Endodermal cell (in vitro differentiated cells): ENCODE measurements around the gene GABARAPL2. TPM values are rescaled to one million over a fixed set of nuclear protein-coding genes. Genes with fewer than 3 reads are reported as not detected.

Experiments
- DNase-seq: peaks from one replicate; pipeline ENCODE4 v3.0.0-alpha.2; 2017
- H3K27ac ChIP-seq: 2 replicates; pipeline ENCODE4 v1.5.1; 2013; ENCODE audit warnings: mild to moderate bottlenecking, low read depth, low read length, moderate library complexity
- H3K27me3 ChIP-seq: 2 replicates; pipeline ENCODE4 v1.6.1; 2013; ENCODE audit warnings: mild to moderate bottlenecking, low read length, moderate library complexity; ENCODE audit not compliant: insufficient read depth, control insufficient read depth, poor library complexity, severe bottlenecking
- H3K36me3 ChIP-seq: 2 replicates; pipeline ENCODE4 v1.7.0; 2013; ENCODE audit warnings: mild to moderate bottlenecking, low read length, moderate library complexity; ENCODE audit not compliant: control insufficient read depth, insufficient read depth
- H3K4me1 ChIP-seq: one replicate; pipeline ENCODE4 v1.7.0; 2013; ENCODE audit warnings: low read length; ENCODE audit not compliant: control insufficient read depth, insufficient read depth
- H3K4me3 ChIP-seq: 2 replicates; pipeline ENCODE4 v1.5.1; 2013; ENCODE audit warnings: mild to moderate bottlenecking, low read length, moderate library complexity
- H3K9ac ChIP-seq: 2 replicates; pipeline ENCODE4 v1.6.1; 2013; ENCODE audit warnings: mild to moderate bottlenecking, low read length, moderate library complexity; ENCODE audit not compliant: poor library complexity, severe bottlenecking; ENCODE audit errors: extremely low read depth
- H3K9me3 ChIP-seq: 2 replicates; pipeline ENCODE4 v1.6.1; 2013; ENCODE audit warnings: mild to moderate bottlenecking, low read length, moderate library complexity; ENCODE audit not compliant: control insufficient read depth
- H3K27ac Mint-ChIP-seq: 2 replicates; pipeline ENCODE4 v1.8.0; 2020; ENCODE audit warnings: mixed read lengths
- H3K27me3 Mint-ChIP-seq: 2 replicates; pipeline ENCODE4 v1.8.0; 2021; ENCODE audit warnings: mild to moderate bottlenecking, mixed read lengths; ENCODE audit not compliant: insufficient read depth
- H3K36me3 Mint-ChIP-seq: 2 replicates; pipeline ENCODE4 v1.8.0; 2020; ENCODE audit warnings: low read depth, mixed read lengths
- H3K4me1 Mint-ChIP-seq: 2 replicates; pipeline ENCODE4 v1.8.0; 2020; ENCODE audit warnings: mixed read lengths
- H3K4me3 Mint-ChIP-seq: 2 replicates; pipeline ENCODE4 v1.8.0; 2020; ENCODE audit warnings: mild to moderate bottlenecking, moderate library complexity, mixed read lengths
- H3K9me3 Mint-ChIP-seq: 2 replicates; pipeline ENCODE4 v1.8.0; 2020; ENCODE audit warnings: mild to moderate bottlenecking, mixed read lengths
- WGBS, 2 experiments: methylation state at CpG; one replicate each; pipeline versions ENCODE4 v1.1.5 to v1.1.7; 2013; ENCODE audit warnings: missing lambda C conversion rate in 2 of 2, mixed read lengths in 1 of 2; ENCODE audit not compliant: insufficient coverage in 1 of 2, insufficient read length in 1 of 2; 5-methylcytosine and 5-hydroxymethylcytosine counted together
- total RNA-seq, 2 donors: library from RNA; stranded (reverse); fragmentation: NEBNext Ultra II Directional in 1 of 2; extraction: Animal tissue kit (Norgen Biotek cat#: 25700) in 1 of 2; gene quantifications; 2 replicates in 1 of 2; 3 replicates in 1 of 2; pipeline ENCODE4 v1.2.1, GENCODE V29; 2021
- TF ChIP-seq, protein P1 (sequence below): fragments of 200-600 bp; sonication (generic); conservative IDR thresholded peaks from 2 replicates; pipeline ENCODE4 v1.5.0; 2021; ENCODE audit warnings: antibody characterized with exemption, mild to moderate bottlenecking

GABARAPL2 gene
- total RNA-seq, 2 donors from 2014 or later = 72.8 to 78.5 TPM

- no peaks in the 10 kb centered on the region for H3K9me3 ChIP-seq
- no peaks in the 10 kb centered on the region for H3K27me3 ChIP-seq
- no peak overlapping the region for H3K4me3 Mint-ChIP-seq
- no peaks in the 10 kb centered on the region for H3K9me3 Mint-ChIP-seq
- H3K27ac Mint-ChIP-seq = no peak overlapping the region
- peak overlapping the region; percentile 78 for H3K27ac ChIP-seq
- no peaks in the 10 kb centered on the region for H3K4me1 ChIP-seq
- H3K36me3 Mint-ChIP-seq = no peaks in the 10 kb centered on the region
- TF ChIP-seq, protein P1, sequence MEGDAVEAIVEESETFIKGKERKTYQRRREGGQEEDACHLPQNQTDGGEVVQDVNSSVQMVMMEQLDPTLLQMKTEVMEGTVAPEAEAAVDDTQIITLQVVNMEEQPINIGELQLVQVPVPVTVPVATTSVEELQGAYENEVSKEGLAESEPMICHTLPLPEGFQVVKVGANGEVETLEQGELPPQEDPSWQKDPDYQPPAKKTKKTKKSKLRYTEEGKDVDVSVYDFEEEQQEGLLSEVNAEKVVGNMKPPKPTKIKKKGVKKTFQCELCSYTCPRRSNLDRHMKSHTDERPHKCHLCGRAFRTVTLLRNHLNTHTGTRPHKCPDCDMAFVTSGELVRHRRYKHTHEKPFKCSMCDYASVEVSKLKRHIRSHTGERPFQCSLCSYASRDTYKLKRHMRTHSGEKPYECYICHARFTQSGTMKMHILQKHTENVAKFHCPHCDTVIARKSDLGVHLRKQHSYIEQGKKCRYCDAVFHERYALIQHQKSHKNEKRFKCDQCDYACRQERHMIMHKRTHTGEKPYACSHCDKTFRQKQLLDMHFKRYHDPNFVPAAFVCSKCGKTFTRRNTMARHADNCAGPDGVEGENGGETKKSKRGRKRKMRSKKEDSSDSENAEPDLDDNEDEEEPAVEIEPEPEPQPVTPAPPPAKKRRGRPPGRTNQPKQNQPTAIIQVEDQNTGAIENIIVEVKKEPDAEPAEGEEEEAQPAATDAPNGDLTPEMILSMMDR = no peak
- H3K4me3 ChIP-seq = no peak overlapping the region
- DNase-seq = peak; percentile 59
- no peaks in the 10 kb centered on the region for H3K27me3 Mint-ChIP-seq
- peaks cover 8% of the 10 kb centered on the region for H3K4me1 Mint-ChIP-seq
- H3K9ac ChIP-seq = no peak overlapping the region
- WGBS, 2 experiments = 77 to 81% methylated on average over 7 to 10 of the region's 10 CpGs
- no peaks in the 10 kb centered on the region for H3K36me3 ChIP-seq
Measured at GRCh38 chr16:75559564-75560372, 6.4 kb upstream of the GABARAPL2 start.

GRCh38 chr16:75565640-75566039 is 539 bp upstream of the GABARAPL2 start:
- Mint-ChIP-seq H3K9me3 (no peaks in the 10 kb centered on the region), H3K36me3 (peaks cover 25% of the 10 kb centered on the region), H3K4me3 (peak overlapping the region; percentile 86), H3K27me3 (no peaks in the 10 kb centered on the region), H3K4me1 (peaks cover 15% of the 10 kb centered on the region), H3K27ac (peak overlapping the region; percentile 96)
- no peaks in the 10 kb centered on the region for H3K27me3 ChIP-seq
- H3K4me3 ChIP-seq = peak overlapping the region; percentile 98
- H3K27ac ChIP-seq = no peak overlapping the region
- no peak for DNase-seq
- H3K4me1 ChIP-seq = peaks cover 4% of the 10 kb centered on the region
- H3K36me3 ChIP-seq = peaks cover 31% of the 10 kb centered on the region
- 24 to 25% methylated on average over 15 of the region's 15 CpGs for WGBS, 2 experiments
- peak overlapping the region; percentile 44 for H3K9ac ChIP-seq
- TF ChIP-seq, protein P1 = no peak
- no peaks in the 10 kb centered on the region for H3K9me3 ChIP-seq

DNA sequence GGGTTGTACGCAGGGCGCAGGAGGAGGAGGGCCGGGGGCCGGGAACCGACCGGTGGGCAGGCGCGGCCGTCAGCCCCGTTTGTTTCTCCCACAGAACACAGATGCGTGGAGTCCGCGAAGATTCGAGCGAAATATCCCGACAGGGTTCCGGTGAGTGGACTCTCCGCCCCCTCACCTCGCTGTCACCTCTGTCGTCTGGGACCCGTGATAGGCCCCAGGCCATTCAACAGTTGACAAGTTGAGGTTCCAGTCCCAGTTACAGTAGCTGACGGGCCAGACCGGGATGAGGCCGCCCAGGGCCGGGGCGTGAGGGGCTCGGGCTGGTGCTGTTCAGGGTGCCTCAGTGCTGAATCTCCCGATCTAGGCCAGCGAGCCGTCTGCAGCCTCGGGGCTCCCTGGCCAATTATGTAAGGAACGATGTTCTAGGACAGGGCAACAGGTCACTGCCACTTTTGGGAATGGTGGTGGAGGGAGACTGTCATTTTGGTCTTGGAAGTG is 628 bp downstream of the GABARAPL2 start:
- Mint-ChIP-seq H3K4me1 (peaks cover 15% of the 10 kb centered on the region), H3K9me3 (no peaks in the 10 kb centered on the region), H3K4me3 (peak overlapping the region; percentile 86), H3K27me3 (no peaks in the 10 kb centered on the region), H3K27ac (no peak overlapping the region), H3K36me3 (peaks cover 30% of the 10 kb centered on the region)
- H3K27ac ChIP-seq = no peak overlapping the region
- H3K4me3 ChIP-seq = peak overlapping the region; percentile 98
- peak; percentile 62 for DNase-seq
- TF ChIP-seq, protein P1 = no peak
- WGBS, 2 experiments = 5 to 12% methylated on average over 17 to 32 of the region's 32 CpGs
- no peaks in the 10 kb centered on the region for H3K9me3 ChIP-seq
- peak overlapping the region; percentile 44 for H3K9ac ChIP-seq
- H3K27me3 ChIP-seq = no peaks in the 10 kb centered on the region
- H3K4me1 ChIP-seq = peaks cover 4% of the 10 kb centered on the region
- H3K36me3 ChIP-seq = peaks cover 43% of the 10 kb centered on the region
